ENCODE results near the gene XXYLT1. TPM values are rescaled to one million over a fixed set of nuclear protein-coding genes. Genes with fewer than 3 reads are reported as not detected.

XXYLT1 gene
- total and polyA plus RNA-seq, 2 of the 4 experiments (the other 2 are of a cell fraction) = 14.7 to 18.1 TPM

- H3K27ac ChIP-seq (ENCODE audit: insufficient read depth, low read length) = no peak overlapping the region
- no peak overlapping the region for H3K23ac ChIP-seq (ENCODE audit: low read depth, low read length)
- H2BK15ac ChIP-seq (ENCODE audit: low read depth, low read length) = no peak overlapping the region
- DNase-seq (no peak), ATAC-seq (ENCODE audit: low read depth) (no peak)
- peaks cover 6% of the 10 kb centered on the region; the same call in 1 of the 2 replicates for H3K4me1 ChIP-seq (ENCODE audit: control insufficient read depth, insufficient read depth, low read length)
- H3K18ac ChIP-seq (ENCODE audit: low read depth, low read length) = no peak overlapping the region
- dilution Hi-C loops (cut with HindIII; ENCODE audit: low sequenced_read_pairs, unreplicated experiment) (no loop called here), in situ Hi-C loops (cut with MboI; ENCODE audit: low sequenced_read_pairs) (no loop called here), intact Hi-C loops (cut with micrococcal nuclease) (no loop called here)
- H3K79me1 ChIP-seq (ENCODE audit: low read depth in 1 of 2, low read length in 2 of 2) = no peaks in the 10 kb centered on the region
- TF ChIP-seq NFE2L2 (IDR thresholded peaks at IDR 0.05; ENCODE audit: low read depth, low read length) = no peak
- no peak for TF ChIP-seq CHD1 (IDR thresholded peaks at IDR 0.05; ENCODE audit: low read depth, low read length)
- TF ChIP-seq SMC3 (IDR thresholded peaks at IDR 0.05; ENCODE audit: low read depth, low read length) = no peak
- TF ChIP-seq MAFK (IDR thresholded peaks at IDR 0.05; ENCODE audit: low read depth, low read length) = no peak
- no peak for TF ChIP-seq USF2 (IDR thresholded peaks at IDR 0.05; ENCODE audit: low read depth, low read length)
- no peak for TF ChIP-seq BHLHE40 (IDR thresholded peaks at IDR 0.05; ENCODE audit: low read depth, low read length)
- TF ChIP-seq RAD21 (IDR thresholded peaks at IDR 0.05; ENCODE audit: low read length) = no peak
- TF ChIP-seq FOS (IDR thresholded peaks at IDR 0.05; ENCODE audit: low read depth, low read length) = no peak
- TF ChIP-seq MAZ (IDR thresholded peaks at IDR 0.05; ENCODE audit: borderline replicate concordance, low read depth, low read length) = no peak
- no peak for TF ChIP-seq MXI1 (IDR thresholded peaks at IDR 0.05; ENCODE audit: borderline replicate concordance, low read depth, low read length)
- TF ChIP-seq ELK1 (IDR thresholded peaks at IDR 0.05; ENCODE audit: borderline replicate concordance, low read depth, low read length) = no peak
- no peak for TF ChIP-seq CEBPB (IDR thresholded peaks at IDR 0.05; ENCODE audit: low read depth, low read length)
- TF ChIP-seq RCOR1 (IDR thresholded peaks at IDR 0.05; ENCODE audit: insufficient replicate concordance, low read length) = no peak
- TF ChIP-seq CTCF (conservative IDR thresholded peaks at IDR 0.05; ENCODE audit: low read depth, low read length) = no peak
- TF ChIP-seq RFX5 (IDR thresholded peaks at IDR 0.05; ENCODE audit: low read depth, low read length) = no peak
- no peak for TF ChIP-seq POLR2A (IDR thresholded peaks at IDR 0.05; ENCODE audit: low read depth, low read length)
- H2AK9ac ChIP-seq (replicated peaks; ENCODE audit: low read depth, low read length, poor library complexity) = no peak overlapping the region
- CTCF ChIA-PET = no interaction called here
- no TSS peak for BruUV-seq (replicated peaks)
- H2AFZ ChIP-seq (replicated peaks; ENCODE audit: low read length, poor library complexity) = no peak overlapping the region
- H4K91ac ChIP-seq (ENCODE audit: insufficient read depth, low read depth, low read length) = no peak overlapping the region
- H2BK20ac ChIP-seq (ENCODE audit: low read depth, low read length) = no peak overlapping the region
- H4K5ac ChIP-seq (ENCODE audit: low read depth, low read length) = no peak overlapping the region
- no peak overlapping the region for H3K9ac ChIP-seq (ENCODE audit: low read depth, low read length)
- H3K9me3 ChIP-seq (ENCODE audit: control insufficient read depth, insufficient read depth, low read length) = peaks cover 4% of the 10 kb centered on the region
- peaks cover 3% of the 10 kb centered on the region; the same call in 1 of the 2 replicates for H3K9me1 ChIP-seq (ENCODE audit: insufficient read depth, low read length)
- H3K4ac ChIP-seq (ENCODE audit: low read depth, low read length) = no peak overlapping the region
- H4K8ac ChIP-seq (ENCODE audit: low read depth in 2 of 2, low read length in 2 of 2) = no peak overlapping the region
- WGBS, 2 experiments (ENCODE audit: extremely low coverage in 2 of 2, insufficient read length in 1 of 2) = 60% methylated on average over 5 of the region's 12 CpGs; no CpG with 5 or more reads in 1 of the 2 experiments
- H2BK5ac ChIP-seq (ENCODE audit: low read depth, low read length, poor library complexity, severe bottlenecking) = no peak overlapping the region
- no peak overlapping the region for H3K14ac ChIP-seq (replicated peaks; ENCODE audit: low read depth, low read length)
- no peak overlapping the region for H3K56ac ChIP-seq (ENCODE audit: extremely low read depth, insufficient read depth, low read length)
- peaks cover 26% of the 10 kb centered on the region for H3K27me3 ChIP-seq (ENCODE audit: control insufficient read depth, insufficient read depth, low read length)
- H3K4me2 ChIP-seq (ENCODE audit: low read depth, low read length) = no peak overlapping the region
- POLR2A ChIA-PET (ENCODE audit: unreplicated experiment) = no interaction called here
- H3K36me3 ChIP-seq (ENCODE audit: control insufficient read depth, insufficient read depth, low read length) = no peaks in the 10 kb centered on the region
- H2BK120ac ChIP-seq (ENCODE audit: low read depth, low read length) = no peak overlapping the region
- no peak overlapping the region for H3K4me3 ChIP-seq (ENCODE audit: insufficient read depth, low read depth, low read length)
- no peak overlapping the region for H2AK5ac ChIP-seq (ENCODE audit: low read depth, low read length)
- no peaks in the 10 kb centered on the region for H4K20me1 ChIP-seq (ENCODE audit: insufficient read depth, low read length)
Observed at GRCh38 chr3:195032106-195032759, 238.7 kb downstream of the XXYLT1 start.

Data from IMR-90 (cell line).